Activated CD8-positive, alpha-beta memory T cell treated with anti-CD3 and anti-CD28 coated beads for 24 hours (primary cell): ENCODE measurements around the gene PCDHA4.

Source experiments
- DNase-seq: peaks from one replicate; pipeline ENCODE4 v3.0.0-alpha.2; 2020

The PCDHA4 gene

DNA sequence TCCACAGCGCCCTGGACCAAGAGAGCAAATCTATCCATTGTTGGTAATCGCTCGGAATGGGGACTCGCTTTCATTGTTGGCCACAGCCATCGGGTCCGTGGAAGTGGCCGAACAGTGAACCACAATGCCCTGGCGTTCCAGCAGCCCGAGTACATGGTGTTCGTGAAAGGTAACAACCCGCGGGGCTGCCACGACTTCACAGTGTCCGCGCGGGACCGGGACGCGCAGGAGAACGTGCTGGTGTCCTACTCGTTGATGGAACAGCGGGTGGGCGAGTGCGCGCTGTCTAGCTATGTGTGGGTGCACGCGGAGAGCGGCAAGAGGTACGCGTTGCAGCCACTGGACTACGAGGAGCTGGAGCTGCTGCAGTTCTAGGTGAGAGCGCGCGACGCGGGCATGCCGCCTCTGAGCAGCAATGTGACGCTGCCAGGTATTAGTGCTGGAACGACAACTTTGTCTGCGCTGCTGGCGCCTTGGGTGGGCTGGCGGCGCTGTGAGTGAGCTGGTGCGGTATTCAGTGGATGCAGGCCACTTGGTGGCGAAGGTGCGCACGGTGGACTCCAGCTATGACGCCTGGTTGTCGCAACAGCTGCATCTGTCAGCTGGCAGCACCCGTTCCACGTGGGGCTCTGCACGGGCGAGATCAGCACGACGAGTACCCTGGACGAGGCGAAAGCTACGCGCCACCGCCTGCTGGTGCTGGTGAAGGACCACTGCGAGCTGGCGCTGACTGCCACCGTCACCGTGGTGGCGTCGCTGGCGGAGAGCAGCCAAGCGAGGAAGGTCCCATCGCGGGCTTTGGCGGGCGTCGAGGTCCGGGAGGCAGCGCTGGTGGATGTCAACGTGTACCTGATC, 55.8 kb downstream of the PCDHA4 start:
- no peak for DNase-seq
